Activated CD4-positive, alpha-beta T cell treated with anti-CD3 and anti-CD28 coated beads for 48 hours (primary cell): ENCODE measurements around the gene ZSCAN2.
"Not testable (repeated sequence)": the region's sequence is repeated elsewhere in the genome, so short reads cannot be mapped to it uniquely, and the experiment has no call there.

Experiments
- DNase-seq: peaks from one replicate; pipeline ENCODE4 v3.0.0-alpha.2; 2020

Gene ZSCAN2

DNA sequence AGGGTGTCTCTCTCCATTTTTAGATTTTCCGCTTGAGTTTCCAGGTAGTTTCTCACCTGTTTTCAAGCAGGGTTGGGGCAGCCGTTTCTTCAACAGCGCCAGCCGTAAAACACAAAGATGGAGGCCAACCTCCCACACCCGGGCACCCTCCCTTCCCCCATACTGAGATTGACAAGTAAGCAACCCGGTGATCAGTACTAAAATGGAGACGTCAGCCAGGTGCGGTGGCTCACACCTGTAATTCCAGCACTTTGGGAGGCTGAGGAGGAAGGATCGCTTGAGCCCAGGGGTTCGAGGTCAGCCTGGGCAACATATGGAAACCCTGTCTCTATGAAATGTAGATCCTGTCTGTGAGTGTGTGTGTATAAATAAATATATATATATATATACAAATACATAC lies 903 bp upstream of the ZSCAN2 start:
- no peak for DNase-seq

GRCh38 chr15:84600331-84600686 lies 500 bp upstream of the ZSCAN2 start:
- peak; percentile 74 for DNase-seq

DNA sequence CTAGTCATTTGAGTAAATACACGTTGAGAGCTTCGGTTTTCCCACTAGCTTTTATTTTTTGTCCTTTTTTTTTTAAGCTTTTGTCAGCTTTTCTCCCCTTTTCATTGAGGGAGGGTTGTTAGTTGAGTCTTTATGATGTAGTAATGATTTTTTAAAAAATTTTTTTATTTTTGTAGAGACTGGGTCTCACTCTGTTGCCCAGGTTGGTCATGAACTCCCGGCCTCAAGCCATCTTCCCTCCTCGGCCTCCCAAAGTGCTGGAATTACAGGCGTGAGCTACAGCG lies 688 bp downstream of the ZSCAN2 start:
- no peak for DNase-seq

DNA sequence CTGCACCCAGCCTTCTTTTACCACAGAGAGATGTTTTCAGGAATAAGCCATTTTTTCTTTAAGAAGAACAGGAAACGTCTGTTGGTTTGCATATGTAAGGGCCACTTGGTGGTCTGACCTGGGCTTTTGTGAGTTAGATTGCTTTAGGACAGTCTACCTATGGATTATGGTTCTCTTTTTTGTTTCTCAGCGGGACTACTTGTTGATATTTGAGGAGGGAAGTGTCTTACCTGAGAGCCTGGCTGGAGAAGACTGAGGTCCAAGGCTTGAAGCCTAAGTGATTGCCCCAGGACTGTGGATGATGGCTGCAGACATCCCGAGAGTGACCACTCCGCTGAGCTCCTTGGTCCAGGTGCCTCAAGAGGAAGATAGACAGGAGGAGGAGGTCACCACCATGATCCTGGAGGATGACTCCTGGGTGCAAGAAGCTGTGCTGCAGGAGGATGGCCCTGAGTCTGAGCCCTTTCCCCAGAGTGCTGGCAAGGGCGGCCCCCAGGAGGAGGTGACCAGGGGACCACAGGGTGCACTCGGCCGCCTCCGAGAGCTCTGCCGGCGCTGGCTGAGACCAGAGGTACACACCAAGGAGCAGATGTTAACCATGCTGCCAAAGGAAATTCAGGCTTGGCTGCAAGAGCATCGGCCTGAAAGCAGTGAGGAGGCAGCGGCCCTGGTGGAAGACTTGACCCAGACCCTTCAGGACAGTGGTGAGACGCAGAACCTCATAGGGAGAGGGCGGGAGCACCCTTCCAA lies 3.0 kb downstream of the ZSCAN2 start:
- DNase-seq = no peak

- DNase-seq = peak; percentile 71
These were observed 4.2 kb downstream of the ZSCAN2 start for GRCh38 chr15:84604826-84605553.

GRCh38 chr15:84605554-84605882 lies 4.7 kb downstream of the ZSCAN2 start:
- DNase-seq = no peak

DNA sequence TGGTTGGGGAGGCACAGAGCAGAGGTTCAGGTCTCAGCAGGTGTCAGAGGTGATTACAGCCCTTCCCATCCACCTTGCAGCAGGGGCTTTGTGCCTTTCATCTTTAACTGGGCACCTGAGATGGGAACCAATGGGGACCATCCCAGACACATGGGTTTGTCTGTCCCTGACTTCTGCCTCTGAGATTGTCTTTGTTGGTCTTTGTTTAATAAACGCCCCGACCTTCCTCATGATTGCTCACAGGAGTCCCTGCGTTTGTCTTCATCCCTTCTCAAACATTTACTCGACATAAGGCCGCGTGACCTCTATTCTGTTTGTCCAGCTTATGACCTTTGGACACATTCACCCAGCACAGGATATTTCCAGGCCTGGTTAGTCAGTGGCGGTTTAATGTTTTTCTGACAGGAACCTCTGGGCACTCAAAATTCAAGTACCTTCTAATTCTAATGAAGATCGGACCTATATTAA lies 5.9 kb downstream of the ZSCAN2 start:
- no peak for DNase-seq

- DNase-seq = no peak
These were observed 8.0 kb downstream of the ZSCAN2 start for GRCh38 chr15:84608707-84609284.

DNA sequence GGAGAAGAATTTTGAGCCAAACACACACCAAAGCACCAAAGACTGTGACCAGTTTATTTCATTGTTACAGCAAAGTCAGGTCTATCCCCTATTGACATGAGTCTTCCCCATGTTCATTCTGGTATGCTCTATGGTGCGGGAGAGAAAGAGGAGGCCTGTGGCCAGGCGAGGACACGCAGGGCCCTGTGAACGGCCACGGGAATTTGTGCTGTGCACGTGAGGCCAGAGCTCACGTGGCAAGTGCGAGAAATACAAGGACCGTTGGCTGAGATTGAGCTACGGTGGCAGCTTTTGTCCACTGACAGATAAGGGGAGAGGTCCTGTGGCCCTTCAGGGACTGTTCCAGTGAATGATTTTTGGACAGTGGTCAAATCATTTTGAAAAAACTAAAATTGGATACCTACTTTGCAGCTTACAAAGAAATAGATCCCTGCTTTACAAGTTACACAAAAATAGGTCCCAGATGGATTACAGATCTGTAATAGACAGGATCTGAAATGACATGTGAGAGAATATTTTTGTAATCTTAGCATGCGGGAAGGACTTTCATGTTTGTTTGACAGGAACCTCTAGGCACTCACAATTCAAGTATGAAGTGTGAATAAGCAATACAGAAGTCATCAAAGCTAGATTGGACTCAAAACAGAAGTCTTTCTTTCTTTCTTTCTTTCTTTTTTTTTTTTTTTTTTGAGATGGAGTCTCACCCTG lies 9.2 kb downstream of the ZSCAN2 start:
- no peak for DNase-seq

GRCh38 chr15:84611631-84612030 lies 10.8 kb downstream of the ZSCAN2 start:
- DNase-seq = no peak

- DNase-seq = no peak
These were observed 15.4 kb downstream of the ZSCAN2 start for GRCh38 chr15:84616235-84616634.

DNA sequence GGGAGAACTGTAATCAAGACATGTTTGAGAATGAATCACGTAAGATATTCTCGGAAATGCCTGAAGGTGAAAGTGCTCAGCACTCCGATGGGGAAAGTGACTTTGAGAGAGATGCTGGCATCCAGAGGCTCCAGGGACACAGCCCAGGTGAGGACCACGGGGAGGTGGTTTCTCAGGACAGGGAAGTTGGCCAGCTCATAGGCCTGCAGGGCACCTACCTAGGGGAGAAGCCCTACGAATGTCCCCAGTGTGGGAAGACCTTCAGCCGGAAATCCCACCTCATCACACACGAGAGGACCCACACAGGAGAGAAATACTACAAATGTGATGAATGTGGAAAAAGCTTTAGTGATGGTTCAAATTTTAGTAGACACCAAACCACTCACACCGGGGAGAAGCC lies 19.8 kb downstream of the ZSCAN2 start:
- no peak for DNase-seq

GRCh38 chr15:84621358-84621979 lies 20.7 kb downstream of the ZSCAN2 start:
- no peak for DNase-seq

DNA sequence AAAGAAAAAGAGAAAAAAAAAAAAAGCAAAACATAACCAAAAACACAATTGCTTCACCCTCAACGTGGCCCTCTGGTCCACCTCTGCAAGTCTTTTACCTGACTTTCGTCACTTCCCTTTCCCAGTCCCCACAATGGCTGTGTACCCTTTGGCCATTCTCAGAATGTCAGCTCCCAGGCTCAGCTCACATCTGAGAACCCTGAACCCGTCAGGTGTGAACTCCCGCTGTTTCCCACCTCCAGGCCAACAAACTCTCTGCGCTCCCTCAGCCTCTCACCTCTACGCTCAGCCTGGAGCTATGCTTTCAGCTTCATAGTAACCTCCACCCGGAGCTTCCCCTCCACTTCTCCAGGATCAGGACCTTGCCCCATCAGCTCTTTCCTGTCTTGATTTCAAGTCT lies 23.6 kb downstream of the ZSCAN2 start:
- DNase-seq = no peak

GRCh38 chr15:84625123-84625522 lies 24.3 kb downstream of the ZSCAN2 start:
- DNase-seq = no peak

DNA sequence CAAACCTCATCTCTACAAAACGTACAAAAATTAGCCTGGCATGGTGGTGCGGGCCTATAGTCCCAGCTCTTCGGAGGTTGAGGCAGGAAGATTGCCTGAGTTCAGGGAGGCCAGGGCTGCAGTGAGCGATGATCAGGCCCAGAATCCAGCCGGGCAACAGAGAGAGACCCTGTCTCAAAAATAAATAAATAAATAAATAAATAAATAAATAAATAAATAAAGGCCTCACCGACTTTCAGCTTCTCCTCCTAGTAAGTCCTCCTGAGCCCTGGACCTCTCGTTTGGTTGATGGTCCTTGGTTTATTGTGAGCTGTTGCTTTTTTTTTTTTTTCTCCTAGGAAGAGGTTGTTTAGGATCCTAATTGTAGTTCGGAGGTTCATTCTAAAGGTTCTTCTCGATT lies 28.2 kb downstream of the ZSCAN2 start:
- no peak for DNase-seq

GRCh38 chr15:84631706-84632272 lies 31.0 kb downstream of the ZSCAN2 start:
- peak; percentile 30 for DNase-seq

- DNase-seq = peak; percentile 83
These were observed 32.8 kb downstream of the ZSCAN2 start for GRCh38 chr15:84633311-84634227.

GRCh38 chr15:84634228-84634837 lies 33.5 kb downstream of the ZSCAN2 start:
- DNase-seq = no peak

- DNase-seq = no peak
These were observed 37.3 kb downstream of the ZSCAN2 start for GRCh38 chr15:84638103-84638502.

DNA sequence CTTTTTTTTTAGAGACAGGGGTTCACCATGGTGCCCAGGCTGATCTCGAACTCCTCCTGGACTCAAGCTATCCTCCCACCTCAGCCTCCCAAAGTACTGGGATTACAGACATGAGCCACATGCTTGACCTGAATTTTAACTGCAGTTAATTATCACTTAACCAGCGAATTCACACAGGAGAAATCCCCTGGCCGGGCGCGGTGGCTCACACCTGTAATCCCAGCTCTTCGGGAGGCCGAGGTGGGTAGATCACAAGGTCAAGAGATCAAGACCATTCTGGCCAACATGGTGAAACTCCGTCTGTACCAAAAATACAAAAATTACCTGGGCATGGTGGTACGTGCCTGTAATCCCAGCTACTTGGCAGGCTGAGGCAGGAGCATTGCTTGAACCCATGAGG lies 41.1 kb downstream of the ZSCAN2 start:
- DNase-seq = not testable (repeated sequence)
